Raji (cell line): ENCODE data around the gene MYL7.

Source experiments
- POLR2A ChIP-seq: IDR thresholded peaks from 2 replicates; pipeline ENCODE4 v1.6.1; 2011; ENCODE audit warnings: low read depth, low read length, control low read depth; ENCODE audit not compliant: insufficient read depth

Gene MYL7

GRCh38 chr7:44176486-44176885 lies 35.4 kb upstream of the MYL7 start:
- TF ChIP-seq POLR2A = no peak

GRCh38 chr7:44175730-44176129 lies 34.6 kb upstream of the MYL7 start:
- no peak for TF ChIP-seq POLR2A

GRCh38 chr7:44173911-44174693 lies 33.0 kb upstream of the MYL7 start:
- no peak for TF ChIP-seq POLR2A

- no peak for TF ChIP-seq POLR2A
Observed at GRCh38 chr7:44172803-44173424, 31.8 kb upstream of the MYL7 start.

GRCh38 chr7:44172352-44172751 lies 31.2 kb upstream of the MYL7 start:
- TF ChIP-seq POLR2A = no peak

GRCh38 chr7:44167920-44168319 lies 26.8 kb upstream of the MYL7 start:
- no peak for TF ChIP-seq POLR2A

- no peak for TF ChIP-seq POLR2A
Observed at GRCh38 chr7:44163591-44163990, 22.5 kb upstream of the MYL7 start.

GRCh38 chr7:44162785-44163395 lies 21.8 kb upstream of the MYL7 start:
- no peak for TF ChIP-seq POLR2A

GRCh38 chr7:44162179-44162578 lies 21.0 kb upstream of the MYL7 start:
- TF ChIP-seq POLR2A = no peak

GRCh38 chr7:44161371-44161770 lies 20.2 kb upstream of the MYL7 start:
- TF ChIP-seq POLR2A = no peak

GRCh38 chr7:44159824-44160630 lies 18.9 kb upstream of the MYL7 start:
- no peak for TF ChIP-seq POLR2A

- TF ChIP-seq POLR2A = no peak
Observed at GRCh38 chr7:44158873-44159631, 17.9 kb upstream of the MYL7 start.

GRCh38 chr7:44158096-44158872 lies 17.2 kb upstream of the MYL7 start:
- TF ChIP-seq POLR2A = no peak
